Choroid plexus epithelial cell (primary cell): ENCODE results near the gene KLK11.

Experiments
- DNase-seq: peaks from one replicate; pipeline ENCODE4 v3.0.0-alpha.2; 2010; ENCODE audit warnings: low read depth
- H3K4me3 ChIP-seq: 2 replicates; pipeline ENCODE4 v1.5.1; 2011; ENCODE audit warnings: low read depth, mild to moderate bottlenecking, control low read depth, low read length, moderate library complexity
- CTCF ChIP-seq: conservative IDR thresholded peaks from 2 replicates; pipeline ENCODE4 v1.5.1; 2011; ENCODE audit warnings: low read depth, mild to moderate bottlenecking, control low read depth, inconsistent platforms, low read length, moderate library complexity

KLK11 gene

GRCh38 chr19:50977626-50978025 lies 48.8 kb downstream of the KLK11 start:
- no peak for DNase-seq
- TF ChIP-seq CTCF = no peak
- no peak overlapping the region for H3K4me3 ChIP-seq

GRCh38 chr19:50975766-50976165 lies 50.6 kb downstream of the KLK11 start:
- DNase-seq = no peak
- no peak for TF ChIP-seq CTCF
- no peak overlapping the region for H3K4me3 ChIP-seq

- H3K4me3 ChIP-seq = no peak overlapping the region
- no peak for TF ChIP-seq CTCF
- no peak for DNase-seq
These were observed 51.5 kb downstream of the KLK11 start for GRCh38 chr19:50974702-50975556.

GRCh38 chr19:50972795-50973376 lies 53.5 kb downstream of the KLK11 start:
- DNase-seq = no peak
- no peak overlapping the region for H3K4me3 ChIP-seq
- TF ChIP-seq CTCF = no peak
